ENCODE results near the gene SLCO3A1. TPM values are rescaled to one million over a fixed set of nuclear protein-coding genes. Genes with fewer than 3 reads are reported as not detected.
A peak's percentile ranks its signal among the peaks of the same experiment; 100 is the strongest.

SLCO3A1 gene
- total RNA-seq, 2 experiments from 2014 or later = 8.5 to 40.0 TPM

GRCh38 chr15:91862891-91863504, 9.5 kb downstream of the SLCO3A1 start:
- ChIA-PET CTCF (ENCODE audit: unreplicated experiment) (interaction anchor here (1.0 to 1.5 kb wide), 3 partner anchors 9 to 13 kb away, joined by 3 to 10 read pairs (median 3); partner anchors contain the start of gene SLCO3A1), POLR2A (interaction anchor here (1.2 to 3.1 kb wide), 3 partner anchors 9 to 142 kb away, joined by 4 to 10 read pairs (median 6); partner anchors contain the start of gene SLCO3A1)
- no peaks in the 10 kb centered on the region for H3K9me3 ChIP-seq (ENCODE audit: low read length)
- H3K27ac ChIP-seq (ENCODE audit: low read depth, low read length, poor library complexity, severe bottlenecking) = no peak overlapping the region
- peaks cover 92% of the 10 kb centered on the region for H3K79me2 ChIP-seq (ENCODE audit: insufficient read depth, low read depth, low read length)
- intact Hi-C loops (cut with micrococcal nuclease; ENCODE audit: unreplicated experiment) = no loop called here
- no TSS peak for BruUV-seq (replicated peaks)
- peaks cover 52% of the 10 kb centered on the region for H4K20me1 ChIP-seq (ENCODE audit: insufficient read depth, low read length)
- no peak for DNase-seq (ENCODE audit: low spot score)
- H2AFZ ChIP-seq (ENCODE audit: low read length) = no peak overlapping the region
- H3K4me1 ChIP-seq (ENCODE audit: insufficient read depth, low read length, poor library complexity, severe bottlenecking) = peaks cover 100% of the 10 kb centered on the region
- TF ChIP-seq EZH2phosphoT487 (IDR thresholded peaks at IDR 0.05; ENCODE audit: borderline replicate concordance, low read depth, low read length) (no peak), CTCF (conservative IDR thresholded peaks at IDR 0.05; ENCODE audit: low read length) (peak; percentile 25; the same call in 1 of the 2 replicates)
- H3K4me3 ChIP-seq (ENCODE audit: low read depth, low read length, poor library complexity, severe bottlenecking) = peak overlapping the region; percentile 28
- no peaks in the 10 kb centered on the region for H3K9me2 ChIP-seq (ENCODE audit: insufficient read depth, low read length)
- H3K36me3 ChIP-seq (ENCODE audit: insufficient read depth, low read length) = peaks cover 19% of the 10 kb centered on the region; the same call in 1 of the 2 replicates
- peak overlapping the region; percentile 58 for H3K4me2 ChIP-seq (ENCODE audit: low read length)

- peaks cover 84% of the 10 kb centered on the region for H3K79me2 ChIP-seq (ENCODE audit: insufficient read depth, low read depth, low read length)
- peaks cover 93% of the 10 kb centered on the region for H3K4me1 ChIP-seq (ENCODE audit: insufficient read depth, low read length, poor library complexity, severe bottlenecking)
- peaks cover 47% of the 10 kb centered on the region for H4K20me1 ChIP-seq (ENCODE audit: insufficient read depth, low read length)
- no peaks in the 10 kb centered on the region for H3K9me3 ChIP-seq (ENCODE audit: low read length)
- H3K4me2 ChIP-seq (ENCODE audit: low read length) = peak overlapping the region; percentile 58
- no TSS peak for BruUV-seq (replicated peaks)
- CTCF ChIA-PET (ENCODE audit: unreplicated experiment) = interaction anchor here (1.0 to 1.5 kb wide), 5 partner anchors 8 to 22 kb away, joined by 3 to 10 read pairs (median 3); partner anchors contain the start of gene SLCO3A1
- H3K36me3 ChIP-seq (ENCODE audit: insufficient read depth, low read length) = peaks cover 14% of the 10 kb centered on the region; the same call in 1 of the 2 replicates
- POLR2A ChIA-PET = interaction anchor here (1.2 to 3.1 kb wide), 3 partner anchors 10 to 141 kb away, joined by 4 to 10 read pairs (median 6); partner anchors contain the start of gene SLCO3A1
- intact Hi-C loops (cut with micrococcal nuclease; ENCODE audit: unreplicated experiment) = loop anchor here (2.0 kb wide), 1 partner anchor 51 kb away; no protein-coding TSS in a partner anchor
- no peak for DNase-seq (ENCODE audit: low spot score)
- H3K27ac ChIP-seq (ENCODE audit: low read depth, low read length, poor library complexity, severe bottlenecking) = peak overlapping the region; percentile 39
- no peak for TF ChIP-seq CTCF (conservative IDR thresholded peaks at IDR 0.05; ENCODE audit: low read length)
- no peak for TF ChIP-seq EZH2phosphoT487 (IDR thresholded peaks at IDR 0.05; ENCODE audit: borderline replicate concordance, low read depth, low read length)
- H2AFZ ChIP-seq (ENCODE audit: low read length) = no peak overlapping the region
- no peaks in the 10 kb centered on the region for H3K9me2 ChIP-seq (ENCODE audit: insufficient read depth, low read length)
- peak overlapping the region; percentile 28 for H3K4me3 ChIP-seq (ENCODE audit: low read depth, low read length, poor library complexity, severe bottlenecking)
These were observed 10.2 kb downstream of the SLCO3A1 start for GRCh38 chr15:91863621-91864255.
